HCT116 (cell line): Measurements from ENCODE around the gene AIRE.

Experiments used
- CEBPB ChIP-seq: IDR thresholded peaks from 2 replicates; pipeline ENCODE4 v1.6.1; 2012; ENCODE audit warnings: low read depth
- CTCF ChIP-seq, 3 experiments: fragments of 200-600 bp in 1 of 3; sonication (generic) in 1 of 3; IDR thresholded peaks in 2 of 3; conservative IDR thresholded peaks in 1 of 3; 2 replicates each; pipeline ENCODE4 v1.5.1; 2012 to 2017; ENCODE audit warnings: low read depth in 2 of 3, low read length in 2 of 3, antibody characterized with exemption in 1 of 3, borderline replicate concordance in 1 of 3, control low read depth in 1 of 3, mild to moderate bottlenecking in 1 of 3, mixed read lengths in 1 of 3, mixed run types in 1 of 3, moderate library complexity in 1 of 3; ENCODE audit not compliant: insufficient read depth in 1 of 3
- EZH2 ChIP-seq: fragments of 200-600 bp; sonication (generic); IDR thresholded peaks from 2 replicates; pipeline ENCODE4 v1.6.1; 2017; ENCODE audit warnings: antibody characterized with exemption, mixed run types
- EZH2phosphoT487 ChIP-seq: fragments of 200-600 bp; IDR thresholded peaks from 2 replicates; pipeline ENCODE4 v1.6.1; 2018; ENCODE audit warnings: antibody characterized with exemption, borderline replicate concordance
- JUND ChIP-seq: IDR thresholded peaks from 2 replicates; pipeline ENCODE4 v1.6.1; 2012
- POLR2A ChIP-seq: IDR thresholded peaks from 2 replicates; pipeline ENCODE4 v1.7.0; 2011; ENCODE audit warnings: borderline replicate concordance; ENCODE audit not compliant: insufficient read depth, insufficient read length; ENCODE audit errors: extremely low read depth
- POLR2AphosphoS5 ChIP-seq: IDR thresholded peaks from 2 replicates; pipeline ENCODE4 v1.6.1; 2011; ENCODE audit warnings: mild to moderate bottlenecking, low read depth, low read length, moderate library complexity
- REST ChIP-seq: IDR thresholded peaks from 2 replicates; pipeline ENCODE4 v1.6.1; 2012; ENCODE audit warnings: low read depth
- SP1 ChIP-seq: IDR thresholded peaks from 2 replicates; pipeline ENCODE4 v1.6.1; 2012; ENCODE audit warnings: low read depth
- YY1 ChIP-seq: IDR thresholded peaks from 2 replicates; pipeline ENCODE4 v1.6.1; 2011; ENCODE audit warnings: low read length, low read depth, moderate library complexity, mild to moderate bottlenecking; ENCODE audit not compliant: insufficient replicate concordance; ENCODE audit errors: extremely low read depth
- ZFX ChIP-seq: fragments of 450-650 bp; IDR thresholded peaks from 2 replicates; pipeline ENCODE4 v1.6.1; 2017
- TF ChIP-seq, protein P1 (sequence below): IDR thresholded peaks from 2 replicates; pipeline ENCODE4 v1.6.1; 2012

GRCh38 chr21:44298301-44298700 is 12.6 kb downstream of the AIRE start:
- no peak for TF ChIP-seq POLR2A
- TF ChIP-seq CTCF (IDR thresholded peaks at IDR 0.05 in 2 of 3, conservative IDR thresholded peaks at IDR 0.05 in 1 of 3; ENCODE audit: borderline replicate concordance in 1 of 3, insufficient read depth in 1 of 3, low read depth in 2 of 3, low read length in 2 of 3), result peak in 2 of 3 experiments; percentile 19 to 30; a peak in 3 of 6 replicates
- TF ChIP-seq EZH2, result no peak
- TF ChIP-seq EZH2phosphoT487, result no peak
- TF ChIP-seq ZFX, result no peak
- TF ChIP-seq YY1, result no peak
- no peak for TF ChIP-seq SP1
- no peak for TF ChIP-seq JUND
- no peak for TF ChIP-seq CEBPB
- TF ChIP-seq REST, result no peak
- TF ChIP-seq POLR2AphosphoS5, result no peak
- TF ChIP-seq, protein P1, sequence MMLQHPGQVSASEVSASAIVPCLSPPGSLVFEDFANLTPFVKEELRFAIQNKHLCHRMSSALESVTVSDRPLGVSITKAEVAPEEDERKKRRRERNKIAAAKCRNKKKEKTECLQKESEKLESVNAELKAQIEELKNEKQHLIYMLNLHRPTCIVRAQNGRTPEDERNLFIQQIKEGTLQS, result no peak
